GM19438 (cell line): ENCODE data around the gene EGFL7.

Experiments used
- ATAC-seq: cut with Tn5 transposase; IDR thresholded peaks from one replicate; pipeline ENCODE4 v1.9.1; 2021; ENCODE audit warnings: low read depth; ENCODE audit not compliant: unreplicated experiment

The EGFL7 gene

DNA sequence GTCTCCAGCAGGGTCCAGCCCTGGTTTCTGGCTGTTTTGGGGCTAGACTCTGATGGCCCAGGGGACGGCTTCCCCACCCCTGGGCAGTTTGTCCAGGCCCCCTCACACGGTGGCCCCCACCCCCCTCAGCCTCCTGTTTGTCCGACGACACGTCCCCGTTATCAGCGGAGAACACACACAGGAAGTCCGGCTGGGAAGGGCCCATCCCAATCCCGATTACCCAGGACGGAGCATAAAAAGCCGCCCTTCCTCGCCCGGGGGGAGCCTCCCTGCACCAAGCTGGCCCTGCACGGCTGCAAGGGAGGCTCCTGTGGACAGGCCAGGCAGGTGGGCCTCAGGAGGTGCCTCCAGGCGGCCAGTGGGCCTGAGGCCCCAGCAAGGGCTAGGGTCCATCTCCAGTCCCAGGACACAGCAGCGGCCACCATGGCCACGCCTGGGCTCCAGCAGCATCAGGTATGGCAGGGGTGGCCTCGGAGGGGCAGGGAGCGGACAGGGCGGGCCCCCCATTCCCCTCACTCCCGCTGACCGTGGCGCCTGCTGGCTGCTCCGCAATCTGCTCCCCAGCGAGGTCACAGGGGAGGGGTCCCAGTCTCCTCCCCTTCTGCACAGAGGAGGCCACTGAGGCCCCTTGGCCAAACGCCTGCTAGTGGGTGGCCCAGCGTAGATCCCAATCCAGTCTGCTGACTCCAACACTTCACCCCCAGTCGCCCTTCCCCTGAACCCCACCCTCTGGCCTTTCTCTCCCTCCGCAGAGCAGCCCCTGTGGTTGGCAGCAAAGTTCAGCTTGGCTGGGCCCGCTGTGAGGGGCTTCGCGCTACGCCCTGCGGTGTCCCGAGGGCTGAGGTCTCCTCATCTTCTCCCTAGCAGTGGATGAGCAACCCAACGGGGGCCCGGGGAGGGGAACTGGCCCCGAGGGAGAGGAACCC lies at the start of gene EGFL7:
EGFL7 (plus strand) TSS at position 261 of the 926 bp plus-strand sequence. CDS start 5,367 bp downstream, outside the sequence.
- no peak for ATAC-seq

- ATAC-seq, result no peak
Observed at GRCh38 chr9:136613824-136614371, 48.8 kb upstream of the EGFL7 start.

- ATAC-seq, result no peak
Observed at GRCh38 chr9:136614372-136614922, 48.3 kb upstream of the EGFL7 start.

- ATAC-seq, result no peak
Observed at GRCh38 chr9:136614967-136615623, 47.6 kb upstream of the EGFL7 start.

DNA sequence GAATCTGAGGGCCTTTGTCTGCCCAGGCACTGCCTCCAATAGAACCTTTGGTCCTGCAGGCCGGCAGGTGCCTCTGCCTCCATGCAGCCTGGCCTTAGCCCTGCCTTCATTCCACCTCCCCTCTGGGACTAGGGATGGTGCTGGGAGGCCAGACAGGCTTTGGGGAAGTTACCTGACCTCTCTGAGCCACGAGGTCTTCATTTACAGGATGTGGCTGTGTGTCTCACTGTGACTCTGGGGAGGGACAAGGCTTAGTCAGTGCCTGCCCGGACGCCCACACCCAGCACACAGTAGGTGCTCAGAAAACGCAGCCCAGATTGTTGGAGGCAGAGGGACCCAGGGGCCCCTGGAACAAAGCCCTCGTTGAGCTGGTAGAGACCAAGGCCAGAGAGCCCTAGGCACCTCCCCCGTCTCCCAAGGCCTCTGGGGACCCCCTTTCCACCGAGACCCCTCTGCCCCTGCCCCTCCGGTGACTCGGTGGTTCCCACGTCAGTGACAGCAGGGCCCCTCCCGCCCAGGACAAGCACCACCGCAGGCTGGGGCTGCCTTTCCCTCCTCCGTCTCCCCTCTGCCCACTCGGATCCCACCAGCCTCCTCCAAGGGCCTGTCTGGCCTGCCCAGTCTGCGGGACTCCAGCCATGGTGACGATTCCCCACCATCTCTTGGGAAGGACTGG lies 46.9 kb upstream of the EGFL7 start:
- no peak for ATAC-seq

DNA sequence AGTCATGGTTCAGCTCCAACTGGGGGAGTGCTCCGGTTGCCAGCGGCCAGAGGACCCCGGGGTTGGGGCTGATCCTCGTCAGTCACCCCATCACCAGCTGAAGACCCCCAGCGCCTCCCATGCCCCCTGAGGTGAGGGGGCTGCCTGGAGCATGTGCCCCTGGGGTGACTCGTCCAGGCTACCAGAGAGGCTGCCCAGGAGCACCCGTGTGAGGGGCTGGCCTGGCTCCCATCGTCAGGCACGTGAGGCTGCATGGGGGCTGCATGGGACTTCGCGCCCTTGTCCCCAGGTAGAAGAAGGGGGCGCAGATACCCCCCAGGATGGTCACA lies 46.4 kb upstream of the EGFL7 start:
- no peak for ATAC-seq

DNA sequence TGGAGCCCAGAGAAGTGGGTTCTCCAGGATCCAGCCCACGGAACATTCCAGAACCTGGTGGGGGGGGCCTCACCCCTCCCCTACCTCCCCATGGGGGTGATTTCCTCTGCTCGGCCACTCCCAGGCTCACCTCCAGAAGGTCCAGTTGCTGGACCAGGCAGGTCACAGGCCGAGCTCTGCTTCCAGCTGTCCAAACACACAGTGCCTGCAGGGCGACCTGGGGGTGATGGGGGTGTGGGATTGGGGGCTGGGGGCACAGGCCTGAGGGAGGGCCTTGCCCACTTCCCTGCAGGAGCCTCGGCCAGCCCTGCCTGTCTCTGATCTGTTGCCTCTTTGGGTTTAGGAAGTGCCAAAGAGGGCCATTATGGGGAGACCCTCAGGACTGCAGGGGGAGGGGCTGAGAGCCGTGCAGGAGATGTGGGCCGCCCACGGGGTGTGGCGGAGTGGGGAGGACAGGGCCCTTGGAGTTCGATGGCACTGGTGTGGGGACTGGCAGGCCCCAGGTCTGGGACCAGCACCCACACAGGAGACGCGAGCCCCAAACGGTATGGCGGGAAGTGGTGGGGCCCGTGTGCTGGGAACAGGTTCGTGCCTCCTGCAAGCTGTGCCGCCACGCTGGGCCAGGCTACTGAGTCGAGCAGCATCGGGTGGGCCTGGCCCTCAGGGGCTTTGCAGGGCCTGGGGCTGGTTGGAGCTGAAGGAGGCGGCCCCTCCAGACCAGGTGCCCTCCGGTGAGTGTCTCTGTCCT lies 45.6 kb upstream of the EGFL7 start:
- no peak for ATAC-seq

DNA sequence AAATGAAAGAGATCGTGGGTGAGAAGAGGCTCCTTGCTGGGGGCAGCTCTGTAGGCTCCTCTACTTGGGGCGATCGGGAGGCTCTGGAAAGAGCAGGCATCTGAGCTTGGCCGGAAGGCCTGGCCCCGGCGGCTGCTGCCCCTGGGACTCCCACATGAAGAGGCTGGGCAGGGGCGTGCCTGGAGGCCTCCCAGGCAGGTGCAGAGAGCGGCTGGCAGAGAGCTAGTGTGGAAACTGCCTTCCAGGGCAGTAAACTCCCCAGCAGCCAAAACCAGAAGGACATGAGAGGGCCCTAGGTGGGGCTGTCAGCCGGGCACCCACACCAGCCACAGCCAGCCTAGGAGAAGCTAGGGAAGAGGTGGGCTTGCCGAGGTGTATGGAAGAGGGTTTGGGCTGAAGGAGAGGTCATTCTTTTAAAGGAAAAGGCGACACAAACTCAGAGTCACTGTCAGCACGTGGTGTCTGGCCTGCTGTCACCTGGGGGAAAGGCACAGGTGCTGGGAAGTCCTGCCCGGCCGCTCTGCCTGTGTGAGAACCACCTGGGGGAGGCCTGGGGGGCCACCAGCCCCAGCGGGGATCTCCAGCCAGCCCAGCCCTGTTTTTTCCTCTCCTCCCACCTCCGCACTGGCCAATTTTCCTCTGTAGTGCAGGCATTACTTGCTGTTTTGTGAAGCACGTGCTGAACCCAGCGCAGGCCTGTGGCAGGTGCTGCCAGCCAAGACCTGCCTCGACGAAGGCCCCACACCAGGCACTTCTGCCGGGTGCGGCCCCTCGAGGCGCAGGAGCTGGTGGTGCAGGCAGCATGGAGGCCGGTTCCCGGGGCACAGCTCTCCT lies 44.8 kb upstream of the EGFL7 start:
- no peak for ATAC-seq

DNA sequence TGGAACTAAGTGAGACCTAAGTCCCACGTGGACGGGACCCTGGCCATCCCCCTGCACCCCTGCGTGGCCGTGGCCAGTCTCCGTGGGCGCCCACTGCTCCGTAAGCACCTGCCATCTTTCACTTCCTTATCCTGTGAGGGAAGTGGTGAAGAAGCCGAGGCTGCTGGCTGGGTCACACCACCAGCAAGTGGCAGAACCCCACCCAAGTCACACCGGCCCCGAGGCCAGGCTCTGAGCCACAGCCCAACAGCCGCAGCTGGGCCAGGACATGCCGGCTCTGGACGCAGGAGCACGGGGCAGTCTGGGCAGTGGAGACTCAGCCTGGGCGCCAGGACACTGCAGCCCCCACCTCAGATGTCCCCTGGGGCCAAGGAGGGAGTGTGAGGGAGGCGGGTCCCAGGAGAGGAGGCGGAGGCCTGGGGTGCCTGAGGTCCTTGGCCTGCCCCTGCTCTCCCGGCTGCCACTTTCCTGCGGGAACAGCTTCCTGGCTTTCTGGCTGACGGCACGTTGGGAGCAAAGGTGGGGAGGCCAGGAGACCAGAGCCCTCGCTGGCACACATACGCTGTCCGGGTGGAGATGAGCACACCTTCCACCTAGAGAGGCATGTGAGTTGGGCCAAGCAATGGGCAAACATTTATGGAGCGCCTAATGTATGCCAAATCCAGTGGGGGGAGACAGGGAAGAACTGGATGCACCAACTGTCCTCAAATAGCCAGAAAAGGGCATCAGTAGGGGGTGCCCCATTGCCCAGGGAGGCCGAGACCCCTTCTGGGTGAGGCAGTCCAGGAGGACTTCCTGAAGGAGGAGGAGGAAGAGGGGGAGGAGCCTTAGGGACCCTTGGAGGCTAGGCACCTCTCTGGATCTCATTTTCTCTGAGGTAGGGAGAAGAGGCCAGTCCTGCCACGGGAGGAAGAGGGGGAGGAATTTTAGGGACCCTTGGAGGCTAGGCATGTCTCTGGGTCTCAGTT lies 43.9 kb upstream of the EGFL7 start:
- no peak for ATAC-seq

DNA sequence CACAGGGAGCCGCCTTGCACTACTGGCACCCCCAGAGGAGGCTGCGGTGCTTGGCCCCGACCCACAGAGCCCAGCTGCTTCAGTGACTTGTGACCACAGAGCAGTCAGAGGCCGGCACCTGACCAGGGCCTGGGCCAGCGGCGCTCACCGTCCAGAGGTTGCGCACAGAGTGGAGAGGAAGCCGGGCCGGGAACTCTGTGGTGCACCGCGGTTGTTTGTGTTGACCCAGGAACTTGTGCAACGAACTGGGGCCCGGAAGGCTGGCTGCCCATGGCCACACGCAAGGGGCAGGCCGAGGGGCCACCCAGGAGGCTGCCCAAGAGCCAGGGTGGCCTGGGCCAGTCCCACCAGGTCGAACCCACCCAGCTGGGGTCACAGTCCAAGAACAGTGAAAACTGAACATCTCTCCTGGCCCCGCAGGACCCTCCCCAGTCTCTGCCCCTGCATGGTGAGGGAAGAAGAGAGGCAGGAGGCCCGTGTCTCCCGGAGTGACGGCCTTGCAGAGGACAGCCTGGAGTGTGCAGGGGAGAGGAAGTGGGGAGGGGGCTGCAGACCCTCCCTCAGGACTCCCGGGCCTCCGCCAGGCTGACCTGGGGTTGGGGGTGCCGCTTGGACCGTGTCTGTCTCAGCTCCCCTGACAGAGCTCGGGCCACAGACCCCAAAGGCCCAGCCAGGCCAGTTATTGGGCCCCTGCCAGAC lies 42.8 kb upstream of the EGFL7 start:
- no peak for ATAC-seq

- ATAC-seq, result no peak
Observed at GRCh38 chr9:136620441-136621018, 42.2 kb upstream of the EGFL7 start.

- no peak for ATAC-seq
Observed at GRCh38 chr9:136621019-136621733, 41.5 kb upstream of the EGFL7 start.

- no peak for ATAC-seq
Observed at GRCh38 chr9:136621734-136622093, 41.0 kb upstream of the EGFL7 start.

- no peak for ATAC-seq
Observed at GRCh38 chr9:136622538-136622948, 40.2 kb upstream of the EGFL7 start.

DNA sequence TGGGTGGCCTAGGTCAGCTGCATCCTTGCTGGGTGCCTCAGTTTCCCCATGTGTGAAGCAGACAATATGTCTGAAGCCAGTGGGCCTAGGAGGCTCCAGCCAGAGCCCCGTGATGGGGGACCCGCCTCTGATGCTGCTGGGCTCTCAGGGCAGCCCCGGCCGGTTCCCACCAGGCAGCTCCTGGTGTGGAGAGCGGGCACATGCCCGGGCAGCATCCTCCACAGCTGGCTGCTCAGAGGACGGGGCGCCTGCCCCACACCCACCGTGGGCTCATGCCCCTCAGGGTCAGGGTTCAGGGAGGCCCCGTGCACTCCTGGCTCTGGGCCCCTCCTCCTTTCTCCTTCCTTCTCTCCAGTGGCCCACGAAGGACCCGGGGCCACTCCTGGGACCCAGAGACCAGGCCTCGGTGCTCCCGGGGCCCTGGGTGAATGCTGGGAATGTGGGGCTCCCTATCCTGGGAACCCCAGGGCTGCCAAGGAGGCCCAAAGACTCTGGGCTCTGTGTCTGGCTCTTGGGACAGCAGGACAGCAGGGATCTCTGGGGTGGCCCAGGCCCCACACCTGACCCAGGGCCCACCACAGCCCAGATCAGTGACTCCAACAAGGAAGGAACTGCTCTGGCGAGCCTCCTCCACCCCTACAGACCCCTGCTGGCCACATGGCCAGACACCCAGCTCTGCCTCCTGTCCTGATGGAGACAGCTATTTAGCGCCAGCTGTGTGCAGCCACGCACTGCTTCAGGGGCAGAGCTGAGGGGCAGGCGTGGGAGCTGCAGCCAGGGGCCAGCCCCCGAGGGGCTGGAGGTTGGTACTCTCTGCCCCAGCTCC lies 39.5 kb upstream of the EGFL7 start:
- no peak for ATAC-seq

DNA sequence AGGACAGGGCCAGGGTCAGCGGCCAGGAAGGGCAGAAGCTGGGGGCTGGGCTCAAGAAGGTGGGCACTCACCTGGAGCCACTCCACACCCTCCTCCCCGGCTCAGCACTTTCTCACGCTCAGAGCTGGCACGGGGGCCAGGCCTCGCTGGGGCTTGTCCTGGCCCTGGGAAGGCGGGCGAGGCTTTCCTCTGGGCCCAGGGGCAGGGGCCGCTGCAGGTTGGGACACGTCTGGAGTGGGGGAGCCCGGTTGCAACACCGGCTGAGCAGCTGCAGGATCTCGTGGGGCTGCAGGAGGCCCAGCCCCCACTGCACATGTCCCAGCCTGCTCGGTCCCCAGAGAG lies 38.9 kb upstream of the EGFL7 start:
- ATAC-seq, result no peak
